ENCODE results near the gene GPC4. TPM values are rescaled to one million over a fixed set of nuclear protein-coding genes. Genes with fewer than 3 reads are reported as not detected.

GPC4 gene
- total RNA-seq, 1 donor: 8.3 TPM

GRCh38 chrX:133333154-133333750 lies 82.0 kb downstream of the GPC4 start:
- Histone ChIP-seq H2AFZ (ENCODE audit: low read length) (no peak overlapping the region), H3K4me1 (ENCODE audit: insufficient read depth, low read length) (no peaks in the 10 kb centered on the region), H3K36me3 (ENCODE audit: insufficient read depth, low read length) (no peaks in the 10 kb centered on the region), H3K9me3 (ENCODE audit: low read depth, low read length) (no peaks in the 10 kb centered on the region), H3K4me3 (ENCODE audit: insufficient read depth, low read length) (no peak overlapping the region), H3K27ac (ENCODE audit: low read depth, low read length) (no peak overlapping the region), H3K4me2 (ENCODE audit: insufficient read depth, low read length) (no peak overlapping the region), H4K20me1 (ENCODE audit: insufficient read depth, low read length) (no peaks in the 10 kb centered on the region), H3K27me3 (ENCODE audit: insufficient read depth, low read length) (no peaks in the 10 kb centered on the region), H3K79me2 (ENCODE audit: insufficient read depth, low read length) (no peaks in the 10 kb centered on the region)
- DNase-seq (ENCODE audit: insufficient read length, low spot score, missing footprints): no peak
- no peak for TF ChIP-seq CTCF (IDR thresholded peaks at IDR 0.05; ENCODE audit: extremely low read depth, low read depth, low read length)

- H3K4me2 ChIP-seq (ENCODE audit: insufficient read depth, low read length): no peak overlapping the region
- no peak overlapping the region for H2AFZ ChIP-seq (ENCODE audit: low read length)
- DNase-seq (ENCODE audit: insufficient read length, low spot score, missing footprints): no peak
- no peaks in the 10 kb centered on the region for H3K79me2 ChIP-seq (ENCODE audit: insufficient read depth, low read length)
- H3K27ac ChIP-seq (ENCODE audit: low read depth, low read length): no peak overlapping the region
- no peaks in the 10 kb centered on the region for H3K36me3 ChIP-seq (ENCODE audit: insufficient read depth, low read length)
- H3K4me1 ChIP-seq (ENCODE audit: insufficient read depth, low read length): no peaks in the 10 kb centered on the region
- no peaks in the 10 kb centered on the region for H4K20me1 ChIP-seq (ENCODE audit: insufficient read depth, low read length)
- no peaks in the 10 kb centered on the region for H3K9me3 ChIP-seq (ENCODE audit: low read depth, low read length)
- no peak overlapping the region for H3K4me3 ChIP-seq (ENCODE audit: insufficient read depth, low read length)
- no peaks in the 10 kb centered on the region for H3K27me3 ChIP-seq (ENCODE audit: insufficient read depth, low read length)
- TF ChIP-seq CTCF (IDR thresholded peaks at IDR 0.05; ENCODE audit: extremely low read depth, low read depth, low read length): no peak
Observed at GRCh38 chrX:133332737-133333136, 82.6 kb downstream of the GPC4 start.

- Histone ChIP-seq H2AFZ (ENCODE audit: low read length) (no peak overlapping the region), H4K20me1 (ENCODE audit: insufficient read depth, low read length) (no peaks in the 10 kb centered on the region), H3K79me2 (ENCODE audit: insufficient read depth, low read length) (no peaks in the 10 kb centered on the region), H3K4me1 (ENCODE audit: insufficient read depth, low read length) (no peaks in the 10 kb centered on the region), H3K27ac (ENCODE audit: low read depth, low read length) (no peak overlapping the region), H3K27me3 (ENCODE audit: insufficient read depth, low read length) (no peaks in the 10 kb centered on the region), H3K9me3 (ENCODE audit: low read depth, low read length) (no peaks in the 10 kb centered on the region), H3K4me3 (ENCODE audit: insufficient read depth, low read length) (no peak overlapping the region), H3K4me2 (ENCODE audit: insufficient read depth, low read length) (no peak overlapping the region), H3K36me3 (ENCODE audit: insufficient read depth, low read length) (no peaks in the 10 kb centered on the region)
- DNase-seq (ENCODE audit: insufficient read length, low spot score, missing footprints): no peak
- TF ChIP-seq CTCF (IDR thresholded peaks at IDR 0.05; ENCODE audit: extremely low read depth, low read depth, low read length): no peak
Observed at GRCh38 chrX:133330956-133331355, 84.3 kb downstream of the GPC4 start.

GRCh38 chrX:133325422-133325821 lies 89.9 kb downstream of the GPC4 start:
- Histone ChIP-seq H2AFZ (ENCODE audit: low read length) (no peak overlapping the region), H3K4me1 (ENCODE audit: insufficient read depth, low read length) (no peaks in the 10 kb centered on the region), H3K27ac (ENCODE audit: low read depth, low read length) (no peak overlapping the region), H3K36me3 (ENCODE audit: insufficient read depth, low read length) (no peaks in the 10 kb centered on the region), H3K4me3 (ENCODE audit: insufficient read depth, low read length) (no peak overlapping the region), H3K27me3 (ENCODE audit: insufficient read depth, low read length) (peaks cover 2% of the 10 kb centered on the region), H3K9me3 (ENCODE audit: low read depth, low read length) (no peaks in the 10 kb centered on the region), H4K20me1 (ENCODE audit: insufficient read depth, low read length) (no peaks in the 10 kb centered on the region), H3K4me2 (ENCODE audit: insufficient read depth, low read length) (no peak overlapping the region), H3K79me2 (ENCODE audit: insufficient read depth, low read length) (no peaks in the 10 kb centered on the region)
- DNase-seq (ENCODE audit: insufficient read length, low spot score, missing footprints): no peak
- no peak for TF ChIP-seq CTCF (IDR thresholded peaks at IDR 0.05; ENCODE audit: extremely low read depth, low read depth, low read length)
